Spleen (tissue), 11 donors: ENCODE results near the gene STON2. TPM values are rescaled to one million over a fixed set of nuclear protein-coding genes. Genes with fewer than 3 reads are reported as not detected.
"Not testable (repeated sequence)": the region's sequence is repeated elsewhere in the genome, so short reads cannot be mapped to it uniquely, and the experiment has no call there.

Source experiments
- DNase-seq: peaks from one replicate; pipeline ENCODE4 v3.0.0-alpha.2; 2020
- H3K27ac ChIP-seq, 8 donors: fragments of 200-600 bp; sonication (generic) in 7 of 8; 1 replicate in 4 of 8; 2 replicates in 4 of 8; pipeline versions ENCODE4 v1.5.0 to v1.8.0; 2016 to 2021; ENCODE audit warnings: inconsistent platforms in 4 of 8, mild to moderate bottlenecking in 4 of 8, moderate library complexity in 1 of 8
- H3K27me3 ChIP-seq, 7 donors: fragments of 200-600 bp; sonication (generic) in 6 of 7; replicated peaks in 1 of 7; 1 replicate in 4 of 7; 2 replicates in 3 of 7; pipeline versions ENCODE4 v1.5.0 to v1.8.0; 2016 to 2021; ENCODE audit warnings: inconsistent platforms in 3 of 7, mild to moderate bottlenecking in 1 of 7
- H3K36me3 ChIP-seq, 6 donors: fragments of 200-600 bp; sonication (generic) in 5 of 6; 1 replicate in 4 of 6; 2 replicates in 2 of 6; pipeline versions ENCODE4 v1.5.0 to v1.8.0; 2016 to 2021; ENCODE audit warnings: inconsistent platforms in 2 of 6
- H3K4me1 ChIP-seq, 6 donors: fragments of 200-600 bp; sonication (generic) in 5 of 6; 1 replicate in 3 of 6; 2 replicates in 3 of 6; pipeline versions ENCODE4 v1.5.0 to v1.8.0; 2016 to 2021; ENCODE audit warnings: inconsistent platforms in 3 of 6
- H3K4me3 ChIP-seq, 8 donors: fragments of 200-600 bp; sonication (generic) in 7 of 8; 1 replicate in 4 of 8; 2 replicates in 4 of 8; pipeline versions ENCODE4 v1.5.0 to v1.8.0; 2016 to 2021; ENCODE audit warnings: inconsistent platforms in 4 of 8, mild to moderate bottlenecking in 4 of 8, moderate library complexity in 2 of 8
- H3K9me3 ChIP-seq, 8 donors: fragments of 200-600 bp; sonication (generic) in 7 of 8; 1 replicate in 4 of 8; 2 replicates in 4 of 8; pipeline versions ENCODE4 v1.5.0 to v1.8.0; 2016 to 2021; ENCODE audit warnings: inconsistent platforms in 4 of 8
- CTCF ChIP-seq, 11 experiments: fragments of 200-600 bp in 7 of 11; fragments of 450-650 bp in 4 of 11; sonication (generic) in 4 of 11; IDR thresholded peaks in 8 of 11; conservative IDR thresholded peaks in 3 of 11; 1 replicate in 7 of 11; 2 replicates in 4 of 11; pipeline versions ENCODE4 v1.4.0 to v1.8.0; 2016 to 2021; ENCODE audit warnings: antibody characterized with exemption in 11 of 11, inconsistent platforms in 4 of 11, mild to moderate bottlenecking in 1 of 11
- POLR2A ChIP-seq, 3 donors: fragments of 450-650 bp; IDR thresholded peaks; one replicate each; pipeline ENCODE4 v1.5.1; 2017; ENCODE audit warnings: antibody characterized with exemption in 3 of 3, mild to moderate bottlenecking in 1 of 3
- POLR2AphosphoS5 ChIP-seq, 3 donors: sonication (generic); formaldehyde crosslinking; IDR thresholded peaks; one replicate each; pipeline ENCODE4 v1.5.1; 2017; ENCODE audit warnings: antibody characterized with exemption in 3 of 3
- WGBS, 5 donors: extraction: QIAGEN DNeasy Blood & Tissue Kit in 3 of 5; methylation state at CpG; one replicate each; pipeline versions ENCODE4 v1.1.5 to v1.1.7; 2013 to 2018; 5-methylcytosine and 5-hydroxymethylcytosine counted together
- intact Hi-C: fragments of 100-400 bp; cut with DNase I; formaldehyde crosslinking; loops from one replicate; pipeline ENCODE4 v1.15.0; 2023; ENCODE audit warnings: low total_unique reads
- polyA plus RNA-seq, 3 donors: library from polyadenylated mRNA; stranded (reverse); fragments of 200-250 nt; gene quantifications; one replicate each; pipeline ENCODE4 v1.2.1, GENCODE V29; 2013
- total RNA-seq, 7 donors: library from RNA; depleted of rRNA in 3 of 7; stranded (reverse); fragments of >200 nt in 3 of 7; fragmentation: NEBNext Ultra II Directional in 4 of 7; extraction: Animal tissue kit (Norgen Biotek cat#: 25700) in 4 of 7; gene quantifications; one replicate each; pipeline versions ENCODE4 v1.1.0 to v1.2.1, GENCODE V29; 2016 to 2021
- donor health status: healthy with polysubstance abuse.
- donor health status: DM: no; HTN: no; CAD: no; lungs with moderate emphysema.
- donor health status: DM: no; HTN: no; CAD: no.
- donor health status: Bipolar disorder and iron deficiency.
- donor health status: healthy.
- donor health status: DM: no; HTN: no; CAD: no.
- donor health status: DM: yes; HTN: yes; CAD: no.

Gene STON2
- total and polyA plus RNA-seq, 10 donors: 3.5 to 236 (median 167) TPM

- Histone ChIP-seq H3K9me3 (peaks cover 0 to 28% (median 17%) of the 10 kb centered on the region in 8 donors), H3K4me3 (no peak overlapping the region), H3K4me1 (no peaks in the 10 kb centered on the region), H3K36me3 (no peaks in the 10 kb centered on the region), H3K27ac (no peak overlapping the region), H3K27me3 (no peaks in the 10 kb centered on the region)
- WGBS, 5 donors: 50 to 72% (median 69%) methylated on average over 1 of the region's 1 CpG
- DNase-seq: no peak
- TF ChIP-seq CTCF (IDR thresholded peaks at IDR 0.05 in 8 of 11, conservative IDR thresholded peaks at IDR 0.05 in 3 of 11): no peak
- no peak for TF ChIP-seq POLR2A (IDR thresholded peaks at IDR 0.05)
- no peak for TF ChIP-seq POLR2AphosphoS5 (IDR thresholded peaks at IDR 0.05)
- intact Hi-C loops: no loop called here
Observed at GRCh38 chr14:81245771-81246170, 154.4 kb downstream of the STON2 start.

GRCh38 chr14:81244431-81244830 is 155.7 kb downstream of the STON2 start:
- H3K4me1 ChIP-seq, H3K4me3 ChIP-seq, intact Hi-C loops, H3K36me3 ChIP-seq, DNase-seq, H3K27me3 ChIP-seq, H3K27ac ChIP-seq: not testable (repeated sequence)
- H3K9me3 ChIP-seq: peaks cover 0 to 28% (median 17%) of the 10 kb centered on the region in 8 donors
- WGBS, 5 donors: 93 to 98% (median 97%) methylated on average over 6 to 28 of the region's 28 CpGs

GRCh38 chr14:81243499-81243898 is 156.6 kb downstream of the STON2 start:
- no peaks in the 10 kb centered on the region for H3K36me3 ChIP-seq
- WGBS, 5 donors: 80 to 91% (median 88%) methylated on average over 2 of the region's 2 CpGs
- peaks cover 0 to 28% (median 17%) of the 10 kb centered on the region in 8 donors for H3K9me3 ChIP-seq
- no peak overlapping the region for H3K4me3 ChIP-seq
- DNase-seq: no peak
- no peak overlapping the region for H3K27ac ChIP-seq
- intact Hi-C loops: no loop called here
- H3K4me1 ChIP-seq: no peaks in the 10 kb centered on the region
- no peaks in the 10 kb centered on the region for H3K27me3 ChIP-seq
- TF ChIP-seq CTCF (IDR thresholded peaks at IDR 0.05 in 8 of 11, conservative IDR thresholded peaks at IDR 0.05 in 3 of 11) (no peak), POLR2AphosphoS5 (IDR thresholded peaks at IDR 0.05) (no peak), POLR2A (IDR thresholded peaks at IDR 0.05) (no peak)

GRCh38 chr14:81236849-81237248 is 163.3 kb downstream of the STON2 start:
- H3K36me3 ChIP-seq, H3K9me3 ChIP-seq, H3K27me3 ChIP-seq, H3K4me3 ChIP-seq, intact Hi-C loops, H3K27ac ChIP-seq, H3K4me1 ChIP-seq, DNase-seq: not testable (repeated sequence)
- 75 to 88% (median 81%) methylated on average over 2 of the region's 2 CpGs for WGBS, 5 donors

GRCh38 chr14:81236138-81236537 is 164.0 kb downstream of the STON2 start:
- Histone ChIP-seq H3K9me3 (peaks cover 0 to 6% (median 0%) of the 10 kb centered on the region in 8 donors), H3K4me3 (no peak overlapping the region), H3K27me3 (no peaks in the 10 kb centered on the region), H3K27ac (no peak overlapping the region), H3K36me3 (no peaks in the 10 kb centered on the region), H3K4me1 (no peaks in the 10 kb centered on the region)
- intact Hi-C loops: no loop called here
- 95 to 98% (median 96%) methylated on average over 11 to 20 of the region's 20 CpGs; no CpG with 5 or more reads in 1 of the 5 donors for WGBS, 5 donors
- no peak for DNase-seq
- TF ChIP-seq POLR2A (IDR thresholded peaks at IDR 0.05) (no peak), POLR2AphosphoS5 (IDR thresholded peaks at IDR 0.05) (no peak), CTCF (IDR thresholded peaks at IDR 0.05 in 8 of 11, conservative IDR thresholded peaks at IDR 0.05 in 3 of 11) (no peak)
